Adrenal gland (tissue), 12 donors: ENCODE results near the gene LRRC57. TPM values are rescaled to one million over a fixed set of nuclear protein-coding genes. Genes with fewer than 3 reads are reported as not detected.

Experiments used
- DNase-seq, 7 donors: peaks; one replicate each; pipeline ENCODE4 v3.0.0-alpha.2; 2019 to 2020
- H3K27ac ChIP-seq, 5 donors: fragments of 200-600 bp; sonication (generic) in 4 of 5; 1 replicate in 3 of 5; 2 replicates in 2 of 5; pipeline versions ENCODE4 v1.5.1 to v1.8.0; 2016 to 2020; ENCODE audit warnings: mild to moderate bottlenecking in 1 of 5
- H3K27me3 ChIP-seq: fragments of 200-600 bp; 2 replicates; pipeline ENCODE4 v1.8.0; 2021
- H3K36me3 ChIP-seq, 2 donors: fragments of 200-600 bp; replicated peaks in 1 of 2; 1 replicate in 1 of 2; 2 replicates in 1 of 2; pipeline versions ENCODE4 v1.5.1 to v1.8.0; 2018 to 2022
- H3K4me1 ChIP-seq, 2 donors: fragments of 200-600 bp; replicated peaks in 1 of 2; 1 replicate in 1 of 2; 2 replicates in 1 of 2; pipeline versions ENCODE4 v1.5.1 to v1.8.0; 2018 to 2021
- H3K4me3 ChIP-seq, 4 donors: fragments of 200-600 bp; sonication (generic) in 3 of 4; one replicate each; pipeline ENCODE4 v1.5.1; 2016 to 2018
- H3K9me3 ChIP-seq, 3 donors: fragments of 200-600 bp; sonication (generic) in 1 of 3; replicated peaks in 1 of 3; 1 replicate in 2 of 3; 2 replicates in 1 of 3; pipeline versions ENCODE4 v1.5.1 to v1.8.0; 2016 to 2021
- CTCF ChIP-seq, 6 experiments: fragments of 450-650 bp in 4 of 6; fragments of 200-600 bp in 2 of 6; sonication (generic) in 1 of 6; IDR thresholded peaks; 1 replicate in 5 of 6; 2 replicates in 1 of 6; pipeline versions ENCODE4 v1.5.1 to v1.8.0; 2016 to 2021; ENCODE audit warnings: antibody characterized with exemption in 6 of 6, mild to moderate bottlenecking in 2 of 6, moderate library complexity in 1 of 6
- POLR2A ChIP-seq, 2 donors: fragments of 450-650 bp; IDR thresholded peaks; one replicate each; pipeline ENCODE4 v1.6.1; 2017; ENCODE audit warnings: antibody characterized with exemption in 2 of 2, mild to moderate bottlenecking in 2 of 2, moderate library complexity in 1 of 2
- WGBS, 4 donors: extraction: QIAGEN DNeasy Blood & Tissue Kit in 2 of 4; methylation state at CpG; one replicate each; pipeline versions ENCODE4 v1.1.5 to v1.1.7; 2013 to 2017; 5-methylcytosine and 5-hydroxymethylcytosine counted together
- intact Hi-C, 2 donors: fragments of 100-400 bp; cut with DNase I; formaldehyde crosslinking; loops; one replicate each; pipeline versions ENCODE4 v1.14.1 to v1.15.0; 2022 to 2023
- polyA plus RNA-seq, 3 donors: library from polyadenylated mRNA; stranded (reverse); fragments of 200-250 nt in 2 of 3; fragments of 350-450 nt in 1 of 3; fragmentation: Illumina TruSeq in 1 of 3; extraction: RNeasy Lipid Tissue Mini Kit (QIAGEN cat#74804) in 1 of 3; gene quantifications; one replicate each; pipeline ENCODE4 v1.2.3, GENCODE V29; 2013 to 2014
- total RNA-seq, 9 donors: library from RNA; depleted of rRNA in 4 of 9; stranded (reverse); fragments of >200 nt in 4 of 9; fragments of 120-200 nt in 1 of 9; fragmentation: NEBNext Ultra II Directional in 1 of 9; extraction: Animal tissue kit (Norgen Biotek cat#: 25700) in 1 of 9; gene quantifications; one replicate each; pipeline versions ENCODE4 v1.1.0 to v1.2.4, GENCODE V29; 2013 to 2023
- donor health status: healthy with polysubstance abuse.
- donor health status: Bipolar disorder and iron deficiency.
- donor health status: DM: yes; HTN: yes; CAD: no.
- donor health status: DM: no; HTN: no; CAD: no.
- donor health status: DM: no; HTN: no; CAD: no.
- donor health status: DM: yes; HTN: yes; CAD: no.

Gene LRRC57
- total and polyA plus RNA-seq, 12 donors = 3.3 to 26.2 (median 16.5) TPM

- no peak for DNase-seq
- Histone ChIP-seq H3K4me1 (no peaks in the 10 kb centered on the region), H3K27ac (no peak overlapping the region), H3K36me3 (no peaks in the 10 kb centered on the region), H3K27me3 (no peaks in the 10 kb centered on the region), H3K4me3 (no peak overlapping the region), H3K9me3 (no peaks in the 10 kb centered on the region)
- intact Hi-C loops = no loop called here
- WGBS, 4 donors = 74 to 94% (median 84%) methylated on average over 4 of the region's 4 CpGs
- no peak for TF ChIP-seq POLR2A (IDR thresholded peaks at IDR 0.05)
- no peak for TF ChIP-seq CTCF (IDR thresholded peaks at IDR 0.05)
These were observed 44.5 kb upstream of the LRRC57 start for GRCh38 chr15:42593143-42593542.

- Histone ChIP-seq H3K36me3 (no peaks in the 10 kb centered on the region), H3K27ac (no peak overlapping the region), H3K4me3 (no peak overlapping the region), H3K27me3 (no peaks in the 10 kb centered on the region), H3K4me1 (no peaks in the 10 kb centered on the region), H3K9me3 (no peaks in the 10 kb centered on the region)
- DNase-seq = no peak
- 89 to 99% (median 95%) methylated on average over 3 of the region's 3 CpGs for WGBS, 4 donors
- TF ChIP-seq CTCF (IDR thresholded peaks at IDR 0.05) (no peak), POLR2A (IDR thresholded peaks at IDR 0.05) (no peak)
- intact Hi-C loops = no loop called here
These were observed 44.1 kb upstream of the LRRC57 start for GRCh38 chr15:42592716-42593115.

DNA sequence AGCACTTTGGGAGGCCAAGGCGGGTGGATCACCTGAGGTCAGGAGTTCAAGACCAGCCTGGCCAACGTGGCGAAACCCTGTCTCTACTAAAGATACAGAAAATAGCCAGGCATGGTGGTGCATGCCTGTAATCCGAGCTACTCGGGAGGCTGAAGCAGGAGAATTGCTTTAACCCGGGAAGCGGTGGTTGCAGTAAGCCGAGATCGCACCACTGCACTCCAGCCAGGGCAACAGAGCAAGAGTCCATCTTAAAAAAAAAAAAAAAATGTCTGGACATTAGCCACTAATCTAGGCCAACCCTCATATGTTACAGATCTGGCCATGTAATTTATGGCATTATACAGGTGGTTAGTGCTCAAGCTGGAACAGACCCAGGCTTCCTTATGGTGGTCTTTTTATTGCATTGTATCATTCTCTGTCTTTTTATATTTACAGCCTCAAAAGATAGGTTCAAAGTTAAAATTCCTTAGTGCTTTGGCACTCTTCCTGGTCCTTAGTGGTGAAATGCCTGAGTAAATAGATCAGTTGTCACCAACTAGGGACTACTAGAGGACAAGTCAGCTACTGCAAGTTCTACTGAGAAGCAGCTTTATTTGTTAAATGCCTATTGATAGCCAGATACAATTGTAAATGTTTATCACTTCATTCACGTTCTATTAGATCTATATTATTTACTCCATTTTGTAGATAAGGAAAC is 42.8 kb upstream of the LRRC57 start:
- 84 to 93% (median 88%) methylated on average over 10 of the region's 10 CpGs for WGBS, 4 donors
- DNase-seq = peak in 1 of 7 donors; percentile 4
- H3K4me3 ChIP-seq = no peak overlapping the region
- H3K27ac ChIP-seq = no peak overlapping the region
- no peaks in the 10 kb centered on the region for H3K9me3 ChIP-seq
- H3K36me3 ChIP-seq = no peaks in the 10 kb centered on the region
- intact Hi-C loops = no loop called here
- no peaks in the 10 kb centered on the region for H3K27me3 ChIP-seq
- no peaks in the 10 kb centered on the region for H3K4me1 ChIP-seq
- peak; percentile 16 to 41 (median 36) for TF ChIP-seq CTCF (IDR thresholded peaks at IDR 0.05)
- TF ChIP-seq POLR2A (IDR thresholded peaks at IDR 0.05) = no peak

DNA sequence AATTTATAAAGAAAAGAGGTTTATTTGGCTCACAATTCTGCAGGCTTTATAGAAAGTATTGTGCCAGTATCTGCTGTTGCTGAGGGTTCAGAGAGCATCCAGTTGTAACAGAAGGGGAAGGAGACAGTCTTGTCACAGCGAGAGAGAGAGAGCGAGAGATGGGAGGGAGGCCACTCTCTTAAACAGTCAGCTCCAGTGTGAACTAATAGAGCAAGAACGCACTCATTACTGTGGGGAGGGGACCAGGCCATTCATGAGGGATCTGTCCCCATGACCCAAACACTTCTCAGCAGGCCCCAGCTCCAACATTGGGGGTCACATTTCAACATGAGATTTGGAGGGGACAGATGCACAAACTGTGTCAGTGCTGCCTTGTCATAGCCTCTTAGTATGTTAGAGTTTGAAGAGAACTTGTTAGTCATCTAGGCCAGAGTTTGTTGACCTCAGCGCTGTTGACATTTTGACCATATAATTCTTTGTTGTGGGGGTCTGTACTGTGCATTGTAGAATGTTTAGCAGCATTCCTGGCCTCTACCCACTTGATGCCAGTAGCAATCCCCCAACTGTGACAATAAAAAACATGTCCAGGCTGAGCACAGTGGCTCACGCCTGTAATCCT is 42.1 kb upstream of the LRRC57 start:
- no peak overlapping the region for H3K27ac ChIP-seq
- H3K36me3 ChIP-seq = no peaks in the 10 kb centered on the region
- no peak overlapping the region for H3K4me3 ChIP-seq
- no peak for DNase-seq
- no peaks in the 10 kb centered on the region for H3K4me1 ChIP-seq
- H3K9me3 ChIP-seq = no peaks in the 10 kb centered on the region
- intact Hi-C loops = no loop called here
- H3K27me3 ChIP-seq = no peaks in the 10 kb centered on the region
- TF ChIP-seq CTCF (IDR thresholded peaks at IDR 0.05) = no peak
- TF ChIP-seq POLR2A (IDR thresholded peaks at IDR 0.05) = no peak
- 93 to 98% (median 95%) methylated on average over 4 to 5 of the region's 5 CpGs for WGBS, 4 donors
